Measurements from ENCODE around the gene CAPN8.
A peak's percentile ranks its signal among the peaks of the same experiment; 100 is the strongest.

The CAPN8 gene

DNA sequence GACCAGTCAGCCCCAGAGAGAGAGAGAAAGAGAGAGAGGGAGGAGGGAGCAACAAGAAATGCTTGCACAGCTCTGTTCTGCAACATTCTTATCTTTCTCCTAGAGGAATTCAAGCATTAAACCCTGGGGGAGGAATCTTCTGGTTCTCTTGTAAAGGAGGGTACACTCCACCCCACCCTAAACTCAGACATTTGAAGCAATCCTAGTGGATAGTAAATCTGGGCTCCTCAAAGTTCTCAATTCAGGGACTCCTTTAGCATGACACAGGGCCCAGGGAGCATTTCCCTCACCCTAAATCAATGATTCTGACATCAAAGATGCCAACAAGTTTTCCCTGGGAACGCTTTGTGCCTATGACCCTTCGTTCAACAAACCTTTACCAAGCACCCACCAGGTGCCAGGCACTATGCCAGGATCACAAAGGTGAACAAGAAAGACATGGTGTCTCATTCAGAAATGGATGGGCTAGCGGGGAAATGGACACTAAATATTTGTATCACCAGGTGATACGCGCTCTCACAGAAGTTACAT is 35.0 kb upstream of the CAPN8 start:
- peak overlapping the region; percentile 95 for H3K27ac ChIP-seq (ENCODE audit: low read depth, low read length)
- no peaks in the 10 kb centered on the region for H3K9me3 ChIP-seq (ENCODE audit: control insufficient read depth, insufficient read depth, low read length)
- peaks cover 11% of the 10 kb centered on the region; the same call in 1 of the 2 replicates for H3K4me1 ChIP-seq (ENCODE audit: control insufficient read depth, insufficient read depth, low read length)
- no peak overlapping the region for H3K4me3 ChIP-seq (ENCODE audit: low read depth, low read length)
- H3K9ac ChIP-seq (ENCODE audit: low read depth, low read length), result no peak overlapping the region
- H3K27me3 ChIP-seq (ENCODE audit: control insufficient read depth, insufficient read depth, low read length), result no peaks in the 10 kb centered on the region; the same call in 1 of the 2 replicates
- no peaks in the 10 kb centered on the region for H3K36me3 ChIP-seq (ENCODE audit: control insufficient read depth, insufficient read depth, low read length)

- Histone ChIP-seq H3K4me3 (ENCODE audit: low read depth, low read length) (no peak overlapping the region), H3K27me3 (ENCODE audit: control insufficient read depth, insufficient read depth, low read length) (no peaks in the 10 kb centered on the region), H3K4me1 (ENCODE audit: control insufficient read depth, insufficient read depth, low read length) (peaks cover 6% of the 10 kb centered on the region; the same call in 1 of the 2 replicates), H3K36me3 (ENCODE audit: control insufficient read depth, insufficient read depth, low read length) (no peaks in the 10 kb centered on the region), H3K27ac (ENCODE audit: low read depth, low read length) (no peak overlapping the region), H3K9ac (ENCODE audit: low read depth, low read length) (no peak overlapping the region), H3K9me3 (ENCODE audit: control insufficient read depth, insufficient read depth, low read length) (no peaks in the 10 kb centered on the region)
These were observed 30.4 kb upstream of the CAPN8 start for GRCh38 chr1:223695941-223696340.

DNA sequence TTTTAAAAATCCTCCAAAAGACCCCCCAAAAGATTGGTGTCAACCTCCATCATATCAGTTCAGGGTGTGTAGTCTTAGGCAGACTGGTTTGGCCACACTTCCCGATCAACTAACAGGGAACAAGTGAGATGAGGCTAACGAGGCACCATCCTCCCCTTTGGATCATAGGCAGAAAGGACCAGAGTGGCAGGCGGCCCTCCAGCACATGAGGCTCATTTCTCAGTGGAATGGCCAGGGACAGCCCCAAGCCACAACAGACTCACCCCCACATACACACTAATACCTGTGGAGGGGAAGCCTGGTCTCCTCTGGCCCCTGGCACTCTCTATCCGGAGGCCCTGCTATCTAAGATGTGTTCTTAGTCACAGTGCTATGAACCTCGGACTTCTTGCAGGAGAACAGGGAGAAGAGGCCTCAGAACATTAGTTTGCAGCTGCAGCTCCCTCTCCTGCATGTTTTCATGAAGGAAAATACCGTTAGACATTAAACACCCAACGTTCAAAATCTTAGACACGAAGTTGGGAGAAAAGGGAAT is 29.6 kb upstream of the CAPN8 start:
- Histone ChIP-seq H3K9me3 (ENCODE audit: control insufficient read depth, insufficient read depth, low read length) (no peaks in the 10 kb centered on the region), H3K9ac (ENCODE audit: low read depth, low read length) (no peak overlapping the region), H3K36me3 (ENCODE audit: control insufficient read depth, insufficient read depth, low read length) (no peaks in the 10 kb centered on the region), H3K27ac (ENCODE audit: low read depth, low read length) (no peak overlapping the region), H3K4me3 (ENCODE audit: low read depth, low read length) (no peak overlapping the region), H3K4me1 (ENCODE audit: control insufficient read depth, insufficient read depth, low read length) (no peaks in the 10 kb centered on the region), H3K27me3 (ENCODE audit: control insufficient read depth, insufficient read depth, low read length) (no peaks in the 10 kb centered on the region)

DNA sequence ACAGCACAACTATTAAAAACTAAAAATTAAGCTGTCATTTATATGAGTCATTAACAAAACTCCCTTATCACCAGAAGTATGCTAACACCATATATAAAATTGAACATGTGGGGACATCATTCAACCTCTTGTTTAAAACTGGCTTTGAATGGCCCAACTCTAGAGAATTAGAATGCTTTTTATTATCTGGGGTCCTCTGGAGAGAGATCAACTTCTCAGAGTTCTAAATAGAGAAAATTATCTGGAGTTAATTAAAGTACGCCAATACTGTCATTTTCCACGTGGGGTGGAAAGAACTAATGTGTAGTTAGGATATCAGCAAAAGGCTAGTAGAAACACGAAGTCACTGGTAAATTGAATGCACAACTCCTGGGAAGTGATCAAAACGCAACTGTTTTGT is 25.6 kb upstream of the CAPN8 start:
- Histone ChIP-seq H3K4me1 (ENCODE audit: control insufficient read depth, insufficient read depth, low read length) (no peaks in the 10 kb centered on the region), H3K4me3 (ENCODE audit: low read depth, low read length) (no peak overlapping the region)

GRCh38 chr1:223684488-223684792 is 18.9 kb upstream of the CAPN8 start:
- H3K4me3 ChIP-seq (ENCODE audit: low read depth, low read length), result no peak overlapping the region
- no peaks in the 10 kb centered on the region for H3K4me1 ChIP-seq (ENCODE audit: control insufficient read depth, insufficient read depth, low read length)
- H3K9ac ChIP-seq (ENCODE audit: low read depth, low read length), result no peak overlapping the region
- no peaks in the 10 kb centered on the region for H3K9me3 ChIP-seq (ENCODE audit: control insufficient read depth, insufficient read depth, low read length)
- H3K27me3 ChIP-seq (ENCODE audit: control insufficient read depth, insufficient read depth, low read length), result peaks cover 6% of the 10 kb centered on the region; the same call in 1 of the 2 replicates
- no peak overlapping the region for H3K27ac ChIP-seq (ENCODE audit: low read depth, low read length)
- H3K36me3 ChIP-seq (ENCODE audit: control insufficient read depth, insufficient read depth, low read length), result no peaks in the 10 kb centered on the region

More for the DNA sequence above, 25.6 kb upstream of the CAPN8 start:
- H3K36me3 ChIP-seq (ENCODE audit: control insufficient read depth, insufficient read depth, low read length), result no peaks in the 10 kb centered on the region
- no peak overlapping the region for H3K9ac ChIP-seq (ENCODE audit: low read depth, low read length)
- H3K27ac ChIP-seq (ENCODE audit: low read depth, low read length), result no peak overlapping the region
- no peaks in the 10 kb centered on the region for H3K27me3 ChIP-seq (ENCODE audit: control insufficient read depth, insufficient read depth, low read length)
- H3K9me3 ChIP-seq (ENCODE audit: control insufficient read depth, insufficient read depth, low read length), result no peaks in the 10 kb centered on the region

DNA sequence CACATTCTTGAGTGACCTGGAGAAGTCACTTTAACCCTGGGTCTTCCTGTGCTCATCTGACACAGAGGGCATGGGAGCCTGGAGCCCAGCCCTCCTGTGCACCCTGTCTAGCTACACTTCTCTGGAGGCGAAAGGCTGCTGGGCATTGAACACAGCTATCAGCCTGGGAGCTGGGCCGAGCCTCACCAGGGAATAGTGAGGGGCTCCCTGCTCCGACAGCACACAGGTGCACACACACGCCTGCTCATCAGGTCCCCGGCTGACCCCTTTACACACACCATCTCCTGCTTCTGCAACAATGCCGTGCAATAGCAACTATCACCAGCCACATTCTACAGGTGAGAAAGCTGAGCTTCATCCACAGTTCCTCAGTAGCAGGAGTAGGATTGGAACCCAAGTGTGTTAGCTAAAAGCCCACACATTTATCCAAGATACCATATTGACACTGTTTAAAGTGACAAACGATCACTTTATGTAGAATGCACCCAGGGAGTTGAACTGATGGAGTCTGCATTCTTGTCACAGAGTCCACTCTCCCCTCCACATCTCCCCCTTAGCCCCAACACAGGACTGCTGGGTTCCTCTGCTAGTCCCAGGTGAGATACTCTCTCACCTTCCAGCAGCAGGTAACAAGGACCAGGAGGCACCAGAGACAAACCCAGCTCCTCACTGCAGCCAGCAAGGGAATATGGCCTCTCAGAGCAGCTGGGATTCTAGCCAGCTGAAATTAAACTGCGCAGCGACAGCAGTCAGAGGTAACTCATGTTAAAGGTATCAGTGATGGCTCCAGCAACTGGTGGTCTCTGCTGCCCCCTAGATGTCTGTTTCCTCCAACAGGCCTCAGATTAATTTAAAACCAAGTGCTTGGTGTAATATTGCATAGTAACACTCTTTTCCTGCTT is 18.3 kb upstream of the CAPN8 start:
- Histone ChIP-seq H3K27me3 (ENCODE audit: control insufficient read depth, insufficient read depth, low read length) (peaks cover 6% of the 10 kb centered on the region; the same call in 1 of the 2 replicates), H3K9ac (ENCODE audit: low read depth, low read length) (no peak overlapping the region), H3K4me3 (ENCODE audit: low read depth, low read length) (no peak overlapping the region), H3K9me3 (ENCODE audit: control insufficient read depth, insufficient read depth, low read length) (no peaks in the 10 kb centered on the region), H3K4me1 (ENCODE audit: control insufficient read depth, insufficient read depth, low read length) (no peaks in the 10 kb centered on the region), H3K36me3 (ENCODE audit: control insufficient read depth, insufficient read depth, low read length) (no peaks in the 10 kb centered on the region), H3K27ac (ENCODE audit: low read depth, low read length) (no peak overlapping the region)

DNA sequence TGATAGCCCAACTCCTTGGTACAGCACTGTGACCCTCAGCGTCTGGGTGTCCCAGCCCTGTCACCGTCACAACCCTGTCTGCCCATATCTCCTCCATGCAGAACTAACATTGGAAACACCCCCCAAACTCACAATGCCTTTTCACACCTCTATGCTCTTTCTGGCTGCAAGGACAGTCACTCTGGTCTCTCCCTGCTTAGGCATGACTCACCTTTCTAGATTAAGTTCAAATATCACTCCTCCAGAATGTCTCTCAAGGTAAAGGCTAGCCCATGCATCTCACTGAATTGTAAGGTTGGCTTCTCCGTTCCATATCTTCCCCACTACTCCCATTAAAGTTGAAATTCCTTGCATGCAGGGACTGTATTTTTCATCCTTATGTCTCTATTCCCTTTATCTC is 17.0 kb upstream of the CAPN8 start:
- Histone ChIP-seq H3K27me3 (ENCODE audit: control insufficient read depth, insufficient read depth, low read length) (peaks cover 6% of the 10 kb centered on the region; the same call in 1 of the 2 replicates), H3K36me3 (ENCODE audit: control insufficient read depth, insufficient read depth, low read length) (no peaks in the 10 kb centered on the region), H3K27ac (ENCODE audit: low read depth, low read length) (no peak overlapping the region), H3K4me3 (ENCODE audit: low read depth, low read length) (no peak overlapping the region), H3K4me1 (ENCODE audit: control insufficient read depth, insufficient read depth, low read length) (no peaks in the 10 kb centered on the region), H3K9me3 (ENCODE audit: control insufficient read depth, insufficient read depth, low read length) (no peaks in the 10 kb centered on the region), H3K9ac (ENCODE audit: low read depth, low read length) (no peak overlapping the region)

DNA sequence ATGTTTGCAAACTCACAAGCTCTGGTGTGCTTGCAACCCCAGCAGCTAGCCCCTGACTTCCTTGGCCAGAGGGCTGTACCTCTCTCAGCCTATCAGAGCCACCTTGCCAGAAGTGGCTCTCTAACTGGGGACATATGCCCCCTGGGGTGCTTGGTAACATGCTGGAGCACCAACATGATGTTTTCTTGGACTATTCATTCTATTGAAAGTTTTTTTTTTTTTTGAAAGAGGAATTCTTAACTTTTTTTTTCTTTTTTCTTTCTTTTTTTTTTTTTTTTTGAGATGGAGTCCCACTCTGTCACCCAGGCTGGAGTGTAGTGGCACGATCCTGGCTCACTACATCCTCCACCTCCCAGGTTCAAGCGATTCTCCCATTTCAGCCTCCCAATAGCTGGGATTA is 14.7 kb upstream of the CAPN8 start:
- Histone ChIP-seq H3K27me3 (ENCODE audit: control insufficient read depth, insufficient read depth, low read length) (peaks cover 6% of the 10 kb centered on the region; the same call in 1 of the 2 replicates), H3K27ac (ENCODE audit: low read depth, low read length) (no peak overlapping the region), H3K4me3 (ENCODE audit: low read depth, low read length) (no peak overlapping the region), H3K9ac (ENCODE audit: low read depth, low read length) (no peak overlapping the region), H3K4me1 (ENCODE audit: control insufficient read depth, insufficient read depth, low read length) (no peaks in the 10 kb centered on the region), H3K9me3 (ENCODE audit: control insufficient read depth, insufficient read depth, low read length) (peaks cover 2% of the 10 kb centered on the region; the same call in 1 of the 2 replicates), H3K36me3 (ENCODE audit: control insufficient read depth, insufficient read depth, low read length) (no peaks in the 10 kb centered on the region)

DNA sequence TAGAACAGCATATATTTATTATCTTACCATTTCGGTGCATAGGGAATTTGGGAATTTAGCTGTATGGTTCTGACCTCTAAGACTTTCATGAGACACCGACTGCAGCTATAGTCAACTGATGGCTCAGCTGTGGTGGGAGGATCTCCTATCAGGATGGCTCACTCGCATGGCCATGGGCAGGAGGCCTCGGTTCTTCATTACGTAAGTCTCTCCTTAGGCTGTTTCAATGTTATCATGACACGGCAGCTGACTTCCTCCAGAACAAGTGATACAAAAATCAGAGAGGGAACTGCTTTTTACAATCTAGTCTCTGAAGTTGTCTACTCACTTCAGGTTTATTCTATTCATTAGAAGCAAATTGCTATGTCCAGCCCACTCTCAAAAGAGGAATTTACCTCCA is 13.3 kb upstream of the CAPN8 start:
- Histone ChIP-seq H3K4me1 (ENCODE audit: control insufficient read depth, insufficient read depth, low read length) (no peaks in the 10 kb centered on the region), H3K27me3 (ENCODE audit: control insufficient read depth, insufficient read depth, low read length) (peaks cover 6% of the 10 kb centered on the region; the same call in 1 of the 2 replicates), H3K36me3 (ENCODE audit: control insufficient read depth, insufficient read depth, low read length) (no peaks in the 10 kb centered on the region), H3K27ac (ENCODE audit: low read depth, low read length) (no peak overlapping the region), H3K9me3 (ENCODE audit: control insufficient read depth, insufficient read depth, low read length) (peaks cover 11% of the 10 kb centered on the region), H3K4me3 (ENCODE audit: low read depth, low read length) (no peak overlapping the region), H3K9ac (ENCODE audit: low read depth, low read length) (no peak overlapping the region)

- no peak overlapping the region for H3K4me3 ChIP-seq (ENCODE audit: low read depth, low read length)
- no peak overlapping the region for H3K9ac ChIP-seq (ENCODE audit: low read depth, low read length)
These were observed 8.8 kb upstream of the CAPN8 start for GRCh38 chr1:223674119-223674890.

More at GRCh38 chr1:223674119-223674890, 8.8 kb upstream of the CAPN8 start:
- H3K4me1 ChIP-seq (ENCODE audit: control insufficient read depth, insufficient read depth, low read length), result no peaks in the 10 kb centered on the region
- H3K27ac ChIP-seq (ENCODE audit: low read depth, low read length), result no peak overlapping the region
- peaks cover 21% of the 10 kb centered on the region for H3K9me3 ChIP-seq (ENCODE audit: control insufficient read depth, insufficient read depth, low read length)
- no peaks in the 10 kb centered on the region for H3K36me3 ChIP-seq (ENCODE audit: control insufficient read depth, insufficient read depth, low read length)
- no peaks in the 10 kb centered on the region for H3K27me3 ChIP-seq (ENCODE audit: control insufficient read depth, insufficient read depth, low read length)
